Measurements from ENCODE around the gene DLG4.
"Not testable (repeated sequence)": the region's sequence is repeated elsewhere in the genome, so short reads cannot be mapped to it uniquely, and the experiment has no call there.

Gene DLG4

GRCh38 chr17:7190276-7190917 is 29.2 kb downstream of the DLG4 start:
- DNase-seq (ENCODE audit: low read depth in 1 of 2, low spot score in 1 of 2), result no peak

GRCh38 chr17:7186241-7186640 is 33.4 kb downstream of the DLG4 start:
- DNase-seq (ENCODE audit: low read depth in 1 of 2, low spot score in 1 of 2), result no peak

GRCh38 chr17:7184647-7185046 is 35.0 kb downstream of the DLG4 start:
- DNase-seq (ENCODE audit: low read depth in 1 of 2, low spot score in 1 of 2), result no peak

- DNase-seq (ENCODE audit: low read depth in 1 of 2, low spot score in 1 of 2), result no peak
Measured at GRCh38 chr17:7184091-7184488, 35.5 kb downstream of the DLG4 start.

GRCh38 chr17:7183433-7184090 is 36.1 kb downstream of the DLG4 start:
- no peak for DNase-seq (ENCODE audit: low read depth in 1 of 2, low spot score in 1 of 2)

- DNase-seq (ENCODE audit: low read depth in 1 of 2, low spot score in 1 of 2), result not testable (repeated sequence)
Measured at GRCh38 chr17:7182101-7182500, 37.5 kb downstream of the DLG4 start.

GRCh38 chr17:7179317-7180254 is 40.0 kb downstream of the DLG4 start, which contains the start of gene ASGR1:
Gene ASGR1 (minus strand): TSS chr17:7179370. CDS start chr17:7178563, 807 bp downstream.
- no peak for DNase-seq (ENCODE audit: low read depth in 1 of 2, low spot score in 1 of 2)

- DNase-seq (ENCODE audit: low read depth in 1 of 2, low spot score in 1 of 2), result no peak
Measured at GRCh38 chr17:7178973-7179316, 40.7 kb downstream of the DLG4 start.

GRCh38 chr17:7177954-7178477 is 41.6 kb downstream of the DLG4 start:
- DNase-seq (ENCODE audit: low read depth in 1 of 2, low spot score in 1 of 2), result no peak

- peak; percentile 43 to 46 for DNase-seq (ENCODE audit: low read depth in 1 of 2, low spot score in 1 of 2)
Measured at GRCh38 chr17:7177191-7177953, 42.3 kb downstream of the DLG4 start.

- DNase-seq (ENCODE audit: low read depth in 1 of 2, low spot score in 1 of 2), result no peak
Measured at GRCh38 chr17:7176841-7177190, 42.8 kb downstream of the DLG4 start.

- DNase-seq (ENCODE audit: low read depth in 1 of 2, low spot score in 1 of 2), result no peak
Measured at GRCh38 chr17:7176107-7176840, 43.4 kb downstream of the DLG4 start.

GRCh38 chr17:7175330-7175733 is 44.3 kb downstream of the DLG4 start:
- no peak for DNase-seq (ENCODE audit: low read depth in 1 of 2, low spot score in 1 of 2)

- no peak for DNase-seq (ENCODE audit: low read depth in 1 of 2, low spot score in 1 of 2)
Measured at GRCh38 chr17:7174603-7175326, 44.9 kb downstream of the DLG4 start.

GRCh38 chr17:7173687-7174602 is 45.7 kb downstream of the DLG4 start:
- DNase-seq (ENCODE audit: low read depth in 1 of 2, low spot score in 1 of 2), result peak; percentile 18 to 19

- not testable (repeated sequence) for DNase-seq (ENCODE audit: low read depth in 1 of 2, low spot score in 1 of 2)
Measured at GRCh38 chr17:7172522-7173191, 47.0 kb downstream of the DLG4 start.

- not testable (repeated sequence) for DNase-seq (ENCODE audit: low read depth in 1 of 2, low spot score in 1 of 2)
Measured at GRCh38 chr17:7169565-7169908, 50.1 kb downstream of the DLG4 start.

Data from activated CD4-positive, alpha-beta T cell treated with anti-CD3 and anti-CD28 coated beads, Interleukin-2, amount 50 U/mL, for 24 hours (primary cell).